Neural crest cell (in vitro differentiated cells): Measurements from ENCODE around the gene EPHA1. TPM values are rescaled to one million over a fixed set of nuclear protein-coding genes. Genes with fewer than 3 reads are reported as not detected.
"Not testable (repeated sequence)": the region's sequence is repeated elsewhere in the genome, so short reads cannot be mapped to it uniquely, and the experiment has no call there.

Experiments used
- DNase-seq: peaks from one replicate; pipeline ENCODE4 v3.0.0; 2021; ENCODE audit warnings: low read depth, mixed read lengths, low spot score
- H3K27ac Mint-ChIP-seq: one replicate; pipeline ENCODE4 v1.8.0; 2021; ENCODE audit warnings: mild to moderate bottlenecking, mixed read lengths; ENCODE audit not compliant: unreplicated experiment
- H3K27me3 Mint-ChIP-seq: 2 replicates; pipeline ENCODE4 v1.8.0; 2021; ENCODE audit warnings: low read depth, mild to moderate bottlenecking, mixed read lengths
- H3K36me3 Mint-ChIP-seq: 2 replicates; pipeline ENCODE4 v1.8.0; 2021; ENCODE audit warnings: low read depth, mild to moderate bottlenecking, mixed read lengths
- H3K4me1 Mint-ChIP-seq: 2 replicates; pipeline ENCODE4 v1.8.0; 2021; ENCODE audit warnings: mixed read lengths
- H3K4me3 Mint-ChIP-seq: one replicate; pipeline ENCODE4 v1.8.0; 2021; ENCODE audit warnings: mild to moderate bottlenecking, mixed read lengths
- H3K9me3 Mint-ChIP-seq: 2 replicates; pipeline ENCODE4 v1.8.0; 2021; ENCODE audit warnings: mixed read lengths
- total RNA-seq: library from RNA; stranded (reverse); gene quantifications from 2 replicates; pipeline ENCODE4 v1.2.1, GENCODE V29; 2021
- TF ChIP-seq, protein P1 (sequence below): fragments of 200-600 bp; sonication (generic); conservative IDR thresholded peaks from 2 replicates; pipeline ENCODE4 v1.5.0; 2021; ENCODE audit warnings: antibody characterized with exemption, mild to moderate bottlenecking

EPHA1 gene
- total RNA-seq, 1 donor from 2014 or later = not detected

DNA sequence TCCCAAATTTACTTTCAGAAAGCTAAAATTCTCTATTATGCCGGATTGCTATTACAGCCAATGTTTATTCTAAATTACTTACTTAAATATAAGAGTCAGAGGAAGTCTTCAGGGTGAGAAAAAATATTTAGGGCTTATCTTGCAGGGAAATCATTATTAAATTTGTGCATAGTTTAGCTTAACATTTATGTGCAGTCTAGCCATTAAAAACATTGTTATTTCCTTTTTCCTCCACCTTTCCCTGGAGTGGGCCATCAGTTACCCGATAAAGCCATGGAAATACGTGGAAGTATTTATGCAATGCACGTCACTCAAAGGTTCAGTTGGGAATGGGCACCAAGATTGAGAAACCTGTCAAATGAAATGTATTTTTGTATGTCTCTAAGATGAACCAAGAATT is 25.1 kb upstream of the EPHA1 start:
- Mint-ChIP-seq H3K4me3 (no peak overlapping the region), H3K36me3 (no peaks in the 10 kb centered on the region), H3K27me3 (no peaks in the 10 kb centered on the region), H3K4me1 (no peaks in the 10 kb centered on the region), H3K27ac (no peak overlapping the region), H3K9me3 (peaks cover 2% of the 10 kb centered on the region)
- TF ChIP-seq, protein P1, sequence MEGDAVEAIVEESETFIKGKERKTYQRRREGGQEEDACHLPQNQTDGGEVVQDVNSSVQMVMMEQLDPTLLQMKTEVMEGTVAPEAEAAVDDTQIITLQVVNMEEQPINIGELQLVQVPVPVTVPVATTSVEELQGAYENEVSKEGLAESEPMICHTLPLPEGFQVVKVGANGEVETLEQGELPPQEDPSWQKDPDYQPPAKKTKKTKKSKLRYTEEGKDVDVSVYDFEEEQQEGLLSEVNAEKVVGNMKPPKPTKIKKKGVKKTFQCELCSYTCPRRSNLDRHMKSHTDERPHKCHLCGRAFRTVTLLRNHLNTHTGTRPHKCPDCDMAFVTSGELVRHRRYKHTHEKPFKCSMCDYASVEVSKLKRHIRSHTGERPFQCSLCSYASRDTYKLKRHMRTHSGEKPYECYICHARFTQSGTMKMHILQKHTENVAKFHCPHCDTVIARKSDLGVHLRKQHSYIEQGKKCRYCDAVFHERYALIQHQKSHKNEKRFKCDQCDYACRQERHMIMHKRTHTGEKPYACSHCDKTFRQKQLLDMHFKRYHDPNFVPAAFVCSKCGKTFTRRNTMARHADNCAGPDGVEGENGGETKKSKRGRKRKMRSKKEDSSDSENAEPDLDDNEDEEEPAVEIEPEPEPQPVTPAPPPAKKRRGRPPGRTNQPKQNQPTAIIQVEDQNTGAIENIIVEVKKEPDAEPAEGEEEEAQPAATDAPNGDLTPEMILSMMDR = no peak
- DNase-seq = no peak

DNA sequence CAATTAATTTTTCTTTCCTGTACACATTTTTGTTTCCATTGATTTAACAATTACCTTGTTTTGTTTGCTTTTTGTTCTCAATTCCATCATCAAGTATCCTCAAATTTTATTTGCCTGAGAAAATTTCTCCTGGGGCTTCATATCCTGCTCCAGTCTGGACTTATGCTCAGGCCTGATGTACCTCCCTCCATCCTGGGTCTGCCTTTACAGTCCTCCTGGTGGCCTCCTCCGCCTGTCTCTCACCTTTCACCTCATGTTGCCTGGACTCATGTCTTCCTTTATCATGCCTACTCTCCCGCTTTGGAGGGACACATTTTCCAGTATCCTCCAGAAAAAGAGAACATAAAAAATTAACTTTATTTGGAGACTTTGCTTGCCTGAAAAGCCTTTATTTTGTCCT is 22.5 kb upstream of the EPHA1 start:
- Mint-ChIP-seq H3K27me3 (no peaks in the 10 kb centered on the region), H3K4me3 (no peak overlapping the region), H3K27ac (no peak overlapping the region), H3K9me3 (peaks cover 2% of the 10 kb centered on the region), H3K36me3 (no peaks in the 10 kb centered on the region), H3K4me1 (no peaks in the 10 kb centered on the region)
- DNase-seq = no peak
- TF ChIP-seq, protein P1 = no peak

GRCh38 chr7:143429770-143430698 is 21.4 kb upstream of the EPHA1 start:
- Mint-ChIP-seq H3K36me3 (no peaks in the 10 kb centered on the region), H3K9me3 (peaks cover 2% of the 10 kb centered on the region), H3K27me3 (no peaks in the 10 kb centered on the region), H3K27ac (no peak overlapping the region), H3K4me3 (no peak overlapping the region), H3K4me1 (no peaks in the 10 kb centered on the region)
- DNase-seq = no peak
- TF ChIP-seq, protein P1 = no peak

GRCh38 chr7:143426479-143427142 is 18.0 kb upstream of the EPHA1 start:
- H3K27me3 Mint-ChIP-seq = no peaks in the 10 kb centered on the region
- no peaks in the 10 kb centered on the region for H3K9me3 Mint-ChIP-seq
- H3K4me1 Mint-ChIP-seq = no peaks in the 10 kb centered on the region
- TF ChIP-seq, protein P1 = no peak
- no peaks in the 10 kb centered on the region for H3K36me3 Mint-ChIP-seq
- no peak overlapping the region for H3K27ac Mint-ChIP-seq
- no peak for DNase-seq
- no peak overlapping the region for H3K4me3 Mint-ChIP-seq

DNA sequence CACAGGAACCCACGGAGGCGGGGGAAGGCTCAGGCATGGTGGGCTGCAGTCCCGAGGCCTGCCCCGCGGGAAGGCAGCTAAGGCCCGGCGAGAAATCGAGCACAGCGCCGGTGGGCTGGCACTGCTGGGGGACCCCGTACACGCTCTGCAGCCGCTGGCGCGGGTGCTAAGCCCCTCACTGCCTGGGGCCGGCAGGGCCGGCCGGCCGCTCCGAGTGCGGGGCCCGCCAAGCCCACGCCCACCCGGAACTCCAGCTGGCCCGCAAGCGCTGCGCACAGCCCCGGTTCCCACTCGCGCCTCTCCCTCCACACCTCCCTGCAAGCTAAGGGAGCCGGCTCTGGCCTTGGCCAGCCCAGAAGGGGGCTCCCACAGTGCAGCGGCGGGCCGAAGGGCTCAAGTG is 15.8 kb upstream of the EPHA1 start:
- not testable (repeated sequence) for H3K27me3 Mint-ChIP-seq, H3K4me1 Mint-ChIP-seq, DNase-seq, H3K36me3 Mint-ChIP-seq, H3K27ac Mint-ChIP-seq, H3K4me3 Mint-ChIP-seq, H3K9me3 Mint-ChIP-seq

GRCh38 chr7:143422033-143422432 is 13.4 kb upstream of the EPHA1 start:
- Mint-ChIP-seq H3K36me3 (no peaks in the 10 kb centered on the region), H3K27ac (no peak overlapping the region), H3K4me3 (no peak overlapping the region), H3K27me3 (peaks cover 2% of the 10 kb centered on the region), H3K4me1 (no peaks in the 10 kb centered on the region), H3K9me3 (no peaks in the 10 kb centered on the region)
- TF ChIP-seq, protein P1 = no peak
- DNase-seq = no peak

- not testable (repeated sequence) for DNase-seq, H3K4me1 Mint-ChIP-seq, H3K27me3 Mint-ChIP-seq, H3K9me3 Mint-ChIP-seq, H3K36me3 Mint-ChIP-seq, H3K27ac Mint-ChIP-seq, H3K4me3 Mint-ChIP-seq
These were observed 12.0 kb upstream of the EPHA1 start for GRCh38 chr7:143420624-143421023.
